Stimulated activated CD4-positive, alpha-beta T cell treated with anti-CD3 and anti-CD28 coated beads, Interleukin-2, amount 100 ng/mL, for 24 hours (primary cell): ENCODE measurements around the gene FBRSL1.
"Not testable (repeated sequence)": the region's sequence is repeated elsewhere in the genome, so short reads cannot be mapped to it uniquely, and the experiment has no call there.

Experiments
- DNase-seq, 2 donors: peaks; one replicate each; pipeline ENCODE4 v3.0.0-alpha.2; 2020

The FBRSL1 gene

DNA sequence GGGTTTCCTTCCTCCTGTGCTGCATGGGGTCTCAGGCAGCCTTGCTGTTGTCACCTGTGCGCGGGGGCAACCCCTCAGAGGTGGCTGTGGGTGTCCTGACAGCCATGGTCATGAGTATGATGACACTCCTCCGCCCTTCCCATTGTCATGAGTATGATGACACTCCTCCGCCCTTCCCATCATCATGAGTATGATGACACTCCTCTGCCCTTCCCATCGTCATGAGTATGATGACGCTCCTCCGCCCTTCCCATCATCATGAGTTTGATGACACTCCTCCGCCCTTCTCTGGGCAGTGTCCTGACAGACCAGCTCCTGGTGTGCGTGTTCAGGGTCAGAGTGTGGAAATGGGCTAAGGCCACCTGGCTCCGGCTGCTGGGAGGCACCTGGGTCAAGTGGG, 40.0 kb downstream of the FBRSL1 start:
- DNase-seq, result no peak

DNA sequence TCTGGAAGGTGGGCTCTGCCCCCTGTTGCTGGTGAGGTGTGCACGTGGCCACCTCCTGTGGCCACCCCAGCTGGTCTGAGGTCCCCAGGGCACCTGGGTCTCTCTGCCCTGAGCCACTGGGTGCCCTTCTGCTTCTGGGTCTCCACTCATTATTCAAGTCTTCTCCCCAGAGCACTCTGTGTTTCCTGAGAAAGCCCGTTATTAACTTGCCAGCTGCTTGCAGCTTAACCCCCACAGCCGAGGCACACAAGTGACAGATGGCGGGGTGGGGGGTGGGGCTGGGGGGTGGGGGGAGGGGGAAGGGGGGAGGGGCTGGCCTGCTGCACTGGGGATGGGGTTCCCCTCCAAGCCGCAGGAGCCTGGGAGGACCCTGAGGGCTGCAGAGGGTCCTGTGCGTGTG, 40.5 kb downstream of the FBRSL1 start:
- no peak for DNase-seq

DNA sequence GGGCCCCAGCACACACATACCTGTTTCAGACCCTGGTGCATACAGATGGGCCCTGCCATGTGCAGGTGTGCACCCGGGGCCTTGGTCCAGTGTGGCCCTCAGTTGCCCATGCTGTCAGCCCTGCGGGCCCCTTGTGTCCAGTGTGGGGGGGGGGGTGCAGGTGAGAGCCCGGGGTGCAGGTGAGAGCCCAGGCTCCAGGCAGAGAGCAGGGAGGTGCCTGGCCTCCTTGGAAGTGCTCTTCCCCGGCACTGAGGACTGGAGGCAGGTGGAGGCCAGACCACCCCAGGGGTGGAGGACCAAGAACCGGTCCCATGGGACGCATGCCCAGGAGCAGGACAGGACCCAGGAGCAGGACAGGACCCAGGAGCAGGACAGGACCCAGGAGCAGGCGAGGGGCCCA, 40.9 kb downstream of the FBRSL1 start:
- DNase-seq, result no peak

DNA sequence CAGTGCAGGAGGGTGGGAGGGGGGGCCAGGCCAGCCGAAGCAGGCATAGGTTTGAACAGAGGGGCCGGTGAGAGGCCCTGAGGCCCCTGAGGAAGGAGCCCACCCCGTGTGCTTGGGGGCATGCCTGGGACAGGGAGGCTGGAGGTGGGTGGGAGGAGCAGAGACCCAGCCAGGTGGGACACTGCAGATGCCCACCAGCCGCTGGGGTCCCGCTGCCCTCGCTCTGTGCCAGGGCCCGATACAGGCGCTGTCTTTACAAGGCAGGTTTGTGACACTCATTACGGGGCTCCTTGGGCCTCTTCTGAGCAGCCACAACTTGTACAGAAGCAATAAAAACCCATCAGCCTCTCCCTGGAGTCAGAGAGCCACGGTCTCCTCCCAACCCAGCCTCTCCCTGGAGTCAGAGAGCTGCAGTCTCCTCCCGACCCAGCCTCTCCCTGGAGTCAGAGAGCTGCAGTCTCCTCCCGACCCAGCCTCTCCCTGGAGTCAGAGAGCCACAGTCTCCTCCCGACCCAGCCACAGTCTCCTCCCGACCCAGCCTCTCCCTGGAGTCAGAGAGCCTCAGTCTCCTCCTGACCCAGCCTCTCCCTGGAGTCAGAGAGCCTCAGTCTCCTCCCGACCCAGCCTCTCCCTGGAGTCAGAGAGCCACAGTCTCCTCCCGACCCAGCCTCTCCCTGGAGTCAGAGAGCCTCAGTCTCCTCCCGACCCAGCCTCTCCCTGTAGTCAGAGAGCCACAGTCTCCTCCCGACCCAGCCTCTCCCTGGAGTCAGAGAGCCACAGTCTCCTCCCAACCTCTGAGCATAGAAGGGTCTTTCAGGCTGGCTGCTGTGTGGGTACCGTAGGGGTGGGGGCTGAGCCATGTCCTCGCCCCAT, 43.0 kb downstream of the FBRSL1 start:
- not testable (repeated sequence) for DNase-seq

DNA sequence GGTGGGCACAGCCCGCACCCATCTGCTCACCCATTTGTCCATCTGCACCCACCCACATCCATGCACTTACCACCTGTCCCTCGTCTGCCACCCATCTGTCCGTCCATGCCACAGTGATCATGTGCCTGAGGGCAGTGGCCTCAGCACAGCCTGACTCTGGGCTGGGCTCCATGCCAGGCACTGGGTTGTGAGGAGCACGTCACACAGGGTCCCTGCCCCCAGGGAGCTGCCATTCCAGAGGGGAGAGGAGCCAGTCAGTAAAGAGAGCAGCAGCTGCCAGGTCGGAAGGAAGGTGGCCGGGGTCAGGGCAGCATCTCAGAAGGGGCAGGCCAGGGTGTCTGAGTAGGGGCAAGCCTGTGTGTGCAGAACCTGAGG, 43.6 kb downstream of the FBRSL1 start:
- DNase-seq, result no peak

DNA sequence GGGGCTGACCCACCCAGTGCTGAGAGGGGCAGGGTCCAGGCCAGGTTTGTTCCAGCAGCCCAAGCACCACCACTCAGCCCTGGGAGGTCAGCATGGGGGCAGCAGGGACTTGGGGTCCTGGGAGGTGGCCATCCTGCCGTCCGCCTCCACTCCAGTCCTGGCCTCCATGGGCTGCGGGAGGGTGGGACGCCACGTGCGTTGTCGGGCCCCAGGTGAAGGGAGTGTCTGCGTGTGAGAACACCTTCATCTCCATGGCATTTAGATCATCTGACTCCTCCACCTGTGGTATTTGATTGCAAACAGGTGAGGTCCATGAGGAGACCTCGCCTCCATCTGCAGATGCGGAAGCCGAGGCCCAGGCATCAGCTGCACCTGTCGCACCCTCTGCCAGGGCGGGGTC, 44.1 kb downstream of the FBRSL1 start:
- DNase-seq, result no peak

DNA sequence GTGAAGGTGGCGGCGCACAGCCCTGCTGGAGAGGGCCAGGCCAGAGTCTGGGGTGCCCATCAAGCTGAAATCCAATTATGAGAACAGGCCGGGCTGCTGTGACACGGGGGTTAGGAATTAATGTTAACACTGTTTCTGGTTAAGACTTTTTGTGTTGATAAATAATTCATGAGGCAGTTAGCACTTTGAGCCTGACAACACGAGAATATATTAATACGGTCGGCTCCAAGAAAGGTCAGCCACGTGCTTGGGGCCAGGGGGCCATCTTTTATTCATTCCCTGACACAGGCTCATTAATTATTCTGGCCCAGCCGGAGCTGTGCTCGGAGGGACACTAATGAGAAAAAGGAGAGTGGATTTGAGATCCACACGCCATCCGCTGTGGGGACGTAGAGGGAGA, 45.1 kb downstream of the FBRSL1 start:
- no peak for DNase-seq

DNA sequence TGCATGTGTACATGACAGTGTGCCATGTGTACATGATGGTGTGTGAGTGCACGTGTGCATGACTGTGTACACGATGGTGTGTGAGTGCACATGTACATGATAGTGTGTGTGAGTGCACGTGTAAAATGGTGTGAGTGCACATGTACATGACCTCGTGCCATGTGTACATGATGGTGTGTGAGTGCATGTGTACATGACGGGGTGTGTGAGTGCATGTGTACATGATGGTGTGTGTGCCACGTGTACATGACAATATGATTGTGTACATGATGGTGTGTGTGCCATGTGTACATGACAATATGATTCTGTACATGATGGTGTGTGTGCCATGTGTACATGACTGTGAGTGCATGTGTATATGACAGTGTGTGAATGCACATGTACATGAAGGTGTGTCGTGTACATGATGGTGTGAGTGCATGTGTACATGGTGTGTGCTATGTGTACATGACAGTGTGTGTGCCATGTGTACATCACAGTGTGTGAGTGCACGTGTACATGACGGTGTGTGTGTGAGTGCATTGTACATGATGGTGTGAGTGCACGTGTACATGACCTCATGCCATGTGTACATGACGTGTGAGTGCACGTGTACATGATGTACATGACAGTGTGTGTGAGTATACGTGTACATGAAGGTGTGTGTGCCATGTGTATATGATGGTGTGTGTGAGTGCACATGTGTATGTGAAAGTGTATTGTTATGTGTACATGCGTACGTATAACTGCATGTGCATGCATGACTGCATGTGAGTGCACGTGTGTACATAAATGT, 46.3 kb downstream of the FBRSL1 start:
- no peak for DNase-seq

DNA sequence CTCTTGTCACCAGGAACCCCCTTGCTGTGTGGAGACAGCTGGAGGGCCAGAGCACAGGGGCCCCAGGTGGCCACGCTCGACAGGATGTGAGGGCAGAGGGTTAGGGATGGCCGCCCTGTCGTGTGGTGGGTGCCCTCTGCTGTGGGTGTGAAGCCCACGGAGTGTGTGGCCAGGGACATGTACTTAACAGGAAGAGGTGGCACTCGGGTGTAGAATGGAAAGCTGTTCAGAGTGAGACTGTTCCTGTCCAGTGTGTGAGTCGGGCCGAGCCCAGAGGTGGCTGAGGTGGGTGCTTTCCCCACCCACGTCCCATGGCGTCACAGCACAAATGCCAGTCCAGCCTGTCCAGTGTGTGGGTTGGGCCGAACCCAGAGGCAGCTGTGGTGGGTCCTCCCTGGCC, 47.1 kb downstream of the FBRSL1 start:
- no peak for DNase-seq

DNA sequence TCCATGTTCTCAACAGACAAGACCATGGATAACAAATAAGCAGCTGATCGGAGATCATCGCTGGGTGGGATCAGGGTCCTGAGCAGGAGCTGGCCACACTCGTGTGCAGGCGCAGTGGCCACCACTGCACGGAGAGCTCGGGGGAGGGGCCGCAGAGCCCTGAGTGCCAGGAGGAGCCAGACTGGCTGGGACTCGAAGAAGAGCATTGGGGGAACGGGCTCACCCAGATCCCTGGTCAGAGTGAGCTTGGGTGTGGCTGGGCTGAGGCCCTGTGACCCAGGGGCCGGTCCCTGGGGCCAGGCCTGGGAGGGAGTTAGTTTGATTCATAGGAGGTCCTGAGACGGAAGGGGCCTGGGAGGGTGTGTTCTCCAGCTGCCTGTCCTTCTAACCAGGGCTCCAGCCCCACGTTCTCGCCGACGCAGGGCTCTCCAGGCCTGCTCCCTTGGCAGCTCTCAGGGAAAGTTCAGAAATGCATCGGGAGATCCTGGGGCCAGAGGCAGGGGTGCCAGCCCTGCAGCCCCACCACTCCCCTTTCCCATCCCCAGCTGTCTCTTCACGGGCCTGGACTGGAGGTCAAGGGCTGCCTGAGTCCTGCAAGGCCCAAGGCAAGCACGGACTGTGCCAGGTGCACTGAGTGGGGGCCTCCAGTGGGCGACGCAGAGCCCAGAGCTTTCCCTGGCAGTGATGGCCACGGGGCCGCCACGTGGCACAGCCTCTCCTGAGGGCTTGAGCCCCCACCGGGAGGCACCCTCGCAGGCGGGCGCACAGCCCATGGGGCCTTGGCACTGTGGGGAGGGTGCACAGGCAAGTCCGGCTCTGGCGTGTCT, 48.1 kb downstream of the FBRSL1 start:
- DNase-seq, result no peak

DNA sequence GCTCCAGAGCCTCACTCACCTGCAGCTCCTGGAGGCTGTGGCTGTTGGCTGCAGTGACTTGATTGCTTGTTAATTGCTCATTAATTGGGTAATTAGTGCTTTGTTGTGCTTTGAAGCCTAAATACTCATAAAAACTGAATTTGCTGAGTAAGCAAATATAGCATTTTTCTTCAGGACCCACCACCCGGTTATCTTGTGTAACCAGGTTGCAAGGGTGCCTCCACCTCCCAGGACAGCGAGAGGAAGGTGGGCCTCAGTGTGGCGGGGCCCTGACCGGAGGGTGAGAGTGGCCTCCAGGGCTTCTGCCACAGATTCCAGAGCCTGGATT, 48.7 kb downstream of the FBRSL1 start:
- DNase-seq, result no peak

DNA sequence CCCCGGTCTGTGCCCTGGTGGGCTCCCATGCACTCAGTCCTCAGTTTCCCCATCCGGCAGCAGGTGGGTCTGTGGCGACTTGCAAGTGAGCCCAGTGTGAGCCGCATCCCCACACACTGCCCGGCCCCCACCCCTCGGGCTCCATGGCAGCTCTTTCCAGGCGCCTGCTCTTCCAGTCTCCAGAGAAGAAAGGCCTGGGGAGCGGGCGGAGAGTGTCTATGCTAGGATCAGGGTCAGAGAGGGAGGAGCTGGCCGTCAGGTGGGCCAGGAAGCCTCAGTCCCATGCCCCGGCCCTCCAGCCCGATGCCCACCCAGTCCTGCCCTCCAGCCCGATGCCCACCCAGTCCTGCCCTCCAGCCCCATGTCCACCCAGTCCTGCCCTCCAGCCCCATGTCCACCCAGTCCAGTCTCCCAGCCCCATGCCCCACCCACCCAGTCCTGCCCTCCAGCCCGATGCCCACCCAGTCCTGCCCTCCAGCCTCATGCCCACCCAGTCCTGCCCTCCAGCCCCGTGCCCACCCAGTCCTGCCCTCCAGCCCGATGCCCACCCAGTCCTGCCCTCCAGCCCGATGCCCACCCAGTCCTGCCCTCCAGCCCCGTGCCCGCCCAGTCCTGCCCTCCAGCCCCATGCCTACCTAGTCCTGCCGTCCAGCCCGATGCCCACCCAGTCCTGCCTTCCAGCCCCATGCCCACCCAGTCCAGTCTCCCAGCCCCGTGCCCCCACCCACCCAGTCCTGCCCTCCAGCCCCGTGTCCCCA, 49.2 kb downstream of the FBRSL1 start:
- DNase-seq, result no peak

DNA sequence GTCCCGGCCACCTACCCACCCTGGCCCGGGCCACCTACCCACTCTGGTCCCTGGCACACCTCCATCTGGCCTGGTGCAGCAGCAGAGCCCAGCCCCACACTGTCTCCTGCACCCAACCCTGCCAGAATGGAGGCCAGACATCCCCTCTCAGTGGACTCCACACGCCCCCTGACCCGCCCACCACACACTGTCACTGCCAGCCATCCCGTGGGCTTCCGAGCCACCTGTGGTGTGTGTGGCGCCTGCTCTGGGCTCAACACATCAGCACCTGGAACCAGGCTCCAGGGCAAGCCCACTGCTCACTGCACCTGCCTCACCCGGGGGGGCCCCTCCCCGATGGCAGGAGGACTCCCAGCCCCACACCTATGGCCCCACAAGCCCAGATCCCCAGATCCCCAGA, 50.5 kb downstream of the FBRSL1 start:
- DNase-seq, result no peak

DNA sequence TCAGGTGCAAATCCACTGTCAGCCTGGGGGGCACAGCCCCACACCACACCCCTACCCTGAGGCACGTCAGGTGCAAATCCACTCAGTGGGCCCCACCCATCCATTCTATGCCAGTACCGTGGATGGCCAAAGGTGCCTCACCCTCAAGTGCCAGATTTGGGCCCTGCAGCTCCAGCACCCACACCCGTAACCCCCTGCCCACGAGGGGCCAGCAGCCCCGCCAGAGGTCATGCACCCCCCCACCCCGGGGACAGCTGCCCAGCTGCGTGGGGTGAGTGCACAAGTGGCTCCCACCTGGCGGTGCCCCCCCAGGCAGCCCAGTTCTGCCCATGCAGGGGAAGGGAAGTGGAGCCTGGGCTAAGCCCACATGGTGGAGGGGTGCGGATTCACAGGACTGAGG, 51.2 kb downstream of the FBRSL1 start:
- DNase-seq, result no peak

DNA sequence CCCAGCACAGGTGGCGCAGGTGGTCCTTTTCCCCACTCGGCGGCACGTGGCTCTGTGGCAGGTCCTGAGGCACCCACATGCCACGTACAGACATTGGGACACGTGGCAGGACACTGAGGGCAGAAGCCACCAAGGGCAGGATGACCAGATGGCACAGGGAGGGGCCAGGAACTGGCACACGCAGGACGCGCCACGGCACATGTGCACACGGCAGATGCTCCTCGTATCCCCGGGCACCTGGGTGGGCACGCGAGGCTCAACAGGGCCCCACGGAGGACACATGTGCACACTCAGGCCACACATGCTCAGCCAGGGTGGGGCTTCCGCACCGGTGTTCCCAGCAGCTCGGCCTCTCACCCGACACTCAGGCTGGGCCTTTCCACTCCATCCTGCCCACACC, 52.0 kb downstream of the FBRSL1 start:
- no peak for DNase-seq

DNA sequence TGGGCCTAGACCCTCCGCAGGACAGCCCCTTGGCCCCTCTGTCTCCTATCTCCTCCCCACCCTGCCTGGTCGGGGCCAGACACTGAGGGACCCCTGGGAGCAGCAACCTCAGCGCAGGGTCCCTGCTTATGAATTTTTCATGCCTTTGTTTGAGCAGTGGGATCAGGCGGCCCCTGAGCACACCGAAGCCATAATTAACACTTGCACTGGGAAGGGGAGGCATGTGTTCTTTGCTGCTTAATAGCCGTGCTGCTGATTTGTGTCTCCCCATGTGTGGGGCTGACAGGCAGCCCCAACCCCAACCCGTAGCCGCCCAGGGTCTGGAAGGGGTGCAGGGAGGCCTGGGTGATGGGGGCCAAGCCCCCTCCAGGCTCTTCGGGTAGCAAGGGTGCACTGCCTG, 52.7 kb downstream of the FBRSL1 start:
- DNase-seq, result no peak

DNA sequence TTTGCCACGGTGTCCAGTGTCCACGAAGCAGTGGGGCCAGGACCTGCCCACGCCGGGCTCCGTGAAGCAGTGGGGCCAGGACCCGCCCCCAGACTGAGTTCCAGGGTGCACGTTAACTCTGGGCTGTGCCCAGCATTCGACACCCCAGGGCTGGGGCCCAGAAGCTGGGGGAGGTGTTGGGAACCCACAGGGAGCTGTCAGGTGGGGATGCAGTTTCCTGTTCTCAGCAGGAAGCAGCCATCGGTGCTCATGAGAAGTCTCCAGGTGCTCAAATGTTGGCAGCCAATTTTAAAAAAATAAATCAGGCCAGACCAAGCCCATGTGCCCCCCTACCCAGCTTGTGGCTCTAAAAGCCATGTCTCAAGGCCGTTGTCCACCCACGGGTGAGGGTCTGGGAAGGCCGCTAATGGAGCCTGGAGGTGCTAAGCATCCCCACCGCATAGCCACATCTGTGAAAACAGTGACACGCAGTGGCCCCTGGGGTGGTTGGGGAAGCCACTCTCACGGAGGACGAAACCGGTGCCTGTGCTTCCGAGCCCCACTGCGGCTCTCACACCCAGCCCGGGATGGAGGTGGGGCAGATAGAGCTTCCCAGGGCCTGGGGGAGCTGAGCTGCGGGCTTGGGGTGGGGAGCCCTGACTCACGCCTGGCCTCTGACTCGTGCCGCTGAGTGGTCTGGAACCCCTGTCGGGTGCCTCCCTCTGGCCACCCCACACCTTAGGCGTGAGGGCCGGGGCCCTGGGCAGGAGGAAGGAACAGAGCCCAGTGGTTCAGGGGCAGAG, 53.5 kb downstream of the FBRSL1 start:
- DNase-seq, result no peak

DNA sequence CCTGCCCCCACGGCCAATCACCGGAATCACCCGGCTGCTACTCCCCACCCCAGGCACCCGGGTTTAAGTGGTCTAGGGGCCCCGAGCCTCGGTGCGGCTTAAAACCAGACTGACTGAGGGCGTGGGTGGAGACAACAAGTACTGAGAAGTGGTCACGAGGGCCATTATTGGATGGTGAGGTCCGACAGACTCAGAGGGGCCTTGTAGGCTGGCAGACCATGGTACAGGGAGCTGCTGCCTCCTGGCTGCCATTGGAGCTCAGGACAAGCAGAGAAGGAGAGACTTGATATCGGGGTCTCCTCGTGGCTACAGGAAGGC, 54.1 kb downstream of the FBRSL1 start:
- DNase-seq, result no peak

DNA sequence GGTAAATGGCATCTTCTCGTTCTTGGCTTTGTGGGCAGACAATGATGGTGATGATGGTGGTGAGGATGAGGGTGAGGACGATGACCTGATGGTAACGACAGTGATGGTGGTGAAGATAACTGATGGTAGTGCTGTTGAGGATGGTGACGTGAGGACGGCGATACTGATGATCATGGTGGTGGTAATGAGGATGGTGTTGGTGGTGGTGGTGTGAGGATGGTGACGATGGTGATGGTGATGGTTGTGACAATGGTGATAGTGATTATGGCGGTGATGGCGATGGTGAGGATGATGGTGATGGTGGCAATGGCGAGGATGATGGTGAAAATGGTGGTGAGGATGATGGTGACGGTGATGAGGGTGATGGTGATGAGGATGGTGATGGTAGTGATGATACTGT, 54.5 kb downstream of the FBRSL1 start:
- no peak for DNase-seq

DNA sequence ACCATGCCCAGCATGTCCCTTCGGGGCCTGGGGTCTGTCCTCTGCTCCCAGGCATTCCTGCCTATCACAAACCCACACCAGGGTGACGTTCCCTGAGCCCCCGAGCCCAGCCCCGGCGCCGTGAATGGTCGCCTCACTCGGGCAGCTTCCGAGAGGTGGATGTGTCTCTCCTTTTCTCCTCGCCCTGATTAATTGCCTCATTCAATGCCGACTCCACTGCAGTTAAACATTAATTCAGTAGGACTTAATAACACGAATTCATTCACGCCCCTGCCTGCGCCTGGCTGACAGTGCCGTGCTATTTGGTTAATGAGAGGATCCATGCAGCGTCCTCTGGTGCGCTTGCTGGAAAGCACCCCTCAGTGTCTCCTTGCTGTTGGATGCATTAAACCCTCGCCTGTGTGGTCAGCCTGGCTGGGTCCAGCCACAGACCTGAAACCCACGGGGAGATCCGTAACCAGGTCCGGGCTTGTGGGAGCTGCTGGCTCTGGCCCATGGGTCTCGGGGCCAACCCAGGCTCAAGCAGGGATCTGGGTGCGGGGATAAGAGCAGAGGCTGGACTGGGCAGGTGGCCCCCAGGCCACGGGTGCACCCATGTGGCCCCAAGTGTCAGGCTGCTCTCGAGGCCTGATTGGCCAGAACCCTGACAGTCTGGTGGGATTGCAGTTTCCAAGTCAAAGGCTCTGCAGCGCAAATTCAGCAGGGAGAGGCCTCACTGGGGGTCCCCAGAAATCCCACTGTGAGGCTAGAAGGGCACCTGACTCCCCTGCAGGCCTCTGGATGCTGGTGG, 55.4 kb downstream of the FBRSL1 start:
- no peak for DNase-seq

DNA sequence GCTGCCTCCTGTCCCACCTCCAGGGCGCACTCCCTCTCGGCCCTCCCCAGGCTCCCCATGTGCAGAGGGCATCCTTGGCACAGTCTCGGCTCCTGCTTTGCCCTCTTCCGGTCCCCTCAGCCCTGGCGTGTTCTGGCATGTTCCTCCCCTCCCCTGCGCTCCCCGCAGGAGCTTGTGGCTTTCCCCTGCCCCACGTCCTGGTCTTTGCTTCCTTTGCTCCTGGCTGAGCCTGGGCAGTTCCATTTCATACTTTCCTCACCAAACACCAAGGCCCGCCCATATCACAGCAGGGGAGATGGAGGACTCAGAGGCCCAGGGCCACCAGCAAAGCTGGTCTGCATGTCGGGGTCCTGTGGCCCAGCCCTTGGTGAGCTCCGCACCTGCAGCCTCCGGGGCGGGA, 56.0 kb downstream of the FBRSL1 start:
- DNase-seq, result no peak
